Right lobe of liver (tissue), 4 donors: ENCODE measurements around the gene GMDS.

Source experiments
- CTCF ChIP-seq, 4 donors: fragments of 200-600 bp in 3 of 4; fragments of 450-650 bp in 1 of 4; IDR thresholded peaks; one replicate each; pipeline versions ENCODE4 v1.5.1 to v1.8.0; 2016 to 2022; ENCODE audit warnings: antibody characterized with exemption in 4 of 4, mild to moderate bottlenecking in 2 of 4
- POLR2A ChIP-seq: fragments of 450-650 bp; IDR thresholded peaks from one replicate; pipeline ENCODE4 v1.6.1; 2017; ENCODE audit warnings: antibody characterized with exemption, mild to moderate bottlenecking
- donor health status: DM: no; HTN: no; CAD: no.
- donor health status: DM: no; HTN: no; CAD: no.
- donor health status: DM: no; HTN: yes; CAD: no.

GRCh38 chr6:2144210-2144609, 101.2 kb downstream of the GMDS start:
- TF ChIP-seq CTCF (IDR thresholded peaks at IDR 0.05), result no peak
- no peak for TF ChIP-seq POLR2A
